ENCODE data around the gene MVB12B.

MVB12B gene

DNA sequence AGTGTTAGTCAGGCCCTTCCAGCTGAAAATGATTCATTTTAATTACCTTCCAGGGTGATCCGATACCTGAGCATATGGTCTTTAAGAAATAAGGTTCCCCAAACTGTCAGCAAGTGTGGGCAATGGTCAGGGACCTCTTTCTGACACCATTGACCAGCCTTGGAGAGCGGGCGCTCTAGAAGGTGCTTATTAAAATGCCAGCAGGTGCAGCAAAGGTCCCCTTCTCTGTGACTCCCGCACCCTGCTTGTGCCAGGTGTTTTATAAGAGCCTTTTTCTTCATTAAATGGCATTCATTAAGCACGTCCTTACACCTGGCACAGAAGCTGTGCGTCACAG, 85.3 kb downstream of the MVB12B start:
- DNase-seq, result no peak

DNA sequence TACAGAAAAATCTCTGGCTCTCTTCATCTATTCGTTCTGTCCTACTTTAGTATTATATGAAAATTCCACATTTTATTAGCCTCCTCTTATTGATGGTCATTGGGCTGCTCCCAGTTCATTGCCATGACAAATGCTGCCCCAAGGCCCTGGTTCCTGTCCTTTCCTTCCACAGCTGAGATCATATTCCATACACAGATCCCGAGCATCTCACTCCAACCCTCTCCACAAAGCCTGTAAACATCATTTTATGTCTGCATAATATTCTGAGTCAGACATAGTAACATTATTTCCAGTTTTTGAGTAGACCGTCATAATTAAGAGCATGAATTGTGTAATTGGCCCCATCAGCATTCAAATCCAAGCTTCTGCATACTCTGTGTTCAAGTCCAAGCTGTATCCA, 86.3 kb downstream of the MVB12B start:
- no peak for DNase-seq

DNA sequence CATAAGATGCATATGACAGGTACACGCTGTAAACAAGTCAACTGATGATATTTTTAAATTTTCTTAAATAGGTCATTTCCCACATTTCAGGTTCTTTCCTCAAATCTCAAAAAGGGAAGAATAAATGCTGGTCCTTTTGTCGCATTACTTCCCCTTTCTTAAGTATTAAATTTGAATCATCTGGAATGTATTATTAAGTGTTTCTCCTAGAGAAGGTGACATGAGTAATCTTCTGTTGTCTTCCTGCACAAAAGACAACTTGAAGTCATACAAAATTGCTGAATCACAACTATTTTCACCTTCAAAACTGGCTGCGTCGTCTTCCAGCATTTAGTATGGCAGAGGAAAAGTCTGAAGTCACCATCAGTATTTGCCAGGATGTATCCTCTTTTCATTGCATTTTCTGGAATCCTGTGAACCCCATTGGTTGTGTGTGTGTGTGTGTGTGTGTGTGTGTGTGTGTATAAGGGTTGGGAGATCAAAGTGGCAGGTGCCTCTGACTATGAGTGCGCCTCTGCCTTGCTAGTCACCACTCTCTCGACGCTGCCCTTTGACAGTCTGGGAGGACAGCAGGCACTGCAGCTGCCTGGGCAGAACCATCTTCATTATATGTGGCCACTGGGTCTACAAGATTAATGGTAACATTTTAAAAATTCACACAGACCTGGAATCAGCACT, 86.9 kb downstream of the MVB12B start:
- no peak for DNase-seq

DNA sequence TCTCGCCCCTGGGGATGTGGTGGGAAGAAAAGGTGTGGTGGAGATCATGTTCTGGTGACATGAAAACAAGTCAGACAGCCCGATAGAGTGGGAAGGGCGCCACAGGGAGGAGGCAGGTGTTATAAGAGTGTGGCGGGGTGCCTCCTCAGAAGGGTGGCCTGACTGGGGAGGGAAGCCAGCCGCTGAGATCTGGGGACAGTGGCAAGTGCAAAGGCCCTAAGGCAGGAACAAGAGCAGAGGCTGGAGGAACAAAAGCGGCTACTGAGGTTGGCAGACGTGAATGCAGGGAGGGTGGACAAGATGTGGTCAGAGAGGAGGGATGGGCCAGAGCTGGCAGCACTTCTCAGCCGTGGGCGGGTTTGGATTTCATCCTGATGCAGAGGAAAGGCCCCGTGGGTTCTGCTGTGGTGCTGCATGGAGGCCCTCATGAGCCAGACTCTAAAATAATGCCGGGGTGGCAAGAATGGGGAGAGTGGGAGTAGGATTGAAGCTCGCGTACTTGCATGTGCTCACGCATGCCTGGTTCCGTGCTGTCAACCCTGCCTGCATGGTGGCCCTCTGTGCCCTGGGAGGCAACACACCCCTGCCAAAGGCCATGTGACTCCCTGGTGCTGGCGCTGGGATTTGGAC, 89.2 kb downstream of the MVB12B start:
- no peak for DNase-seq

DNA sequence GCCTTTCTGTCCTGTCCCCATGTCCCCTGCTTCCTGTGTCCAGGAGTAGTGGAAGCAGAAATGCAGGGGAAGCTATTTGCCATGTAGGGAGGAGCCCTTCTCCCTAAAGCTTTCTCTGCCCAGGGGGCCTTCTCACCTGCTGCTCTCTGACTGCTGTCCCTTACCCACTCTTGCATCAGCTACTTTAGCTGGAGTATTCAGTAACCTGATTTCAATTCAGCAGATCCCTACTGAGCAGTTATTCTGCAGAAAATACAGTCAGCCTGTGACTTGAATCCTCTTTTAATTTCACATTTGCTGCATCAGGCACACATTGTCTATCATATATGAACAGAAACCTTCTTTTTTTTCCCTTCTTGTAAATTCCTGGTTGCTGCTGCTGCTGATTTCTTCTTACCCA, 90.4 kb downstream of the MVB12B start:
- peak; percentile 5 for DNase-seq

DNA sequence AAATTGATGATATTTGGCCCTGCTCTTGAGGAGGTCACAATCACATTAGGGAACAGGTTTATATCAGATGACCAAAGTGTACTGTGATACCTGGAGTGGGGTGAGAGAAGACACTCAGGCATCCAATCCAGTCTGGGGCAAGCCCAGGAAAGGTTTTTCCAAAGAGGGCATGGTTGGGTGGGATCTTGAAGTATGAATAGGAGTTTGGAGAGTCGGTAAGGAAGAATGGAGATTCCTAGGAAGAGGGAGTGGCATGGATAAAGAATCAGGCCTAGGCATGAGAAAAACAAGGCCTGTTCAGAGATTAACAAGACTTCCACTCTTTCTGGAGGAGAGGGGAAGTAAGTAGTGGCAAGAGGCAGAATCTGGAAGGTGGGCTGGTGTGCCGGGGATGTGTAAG, 91.1 kb downstream of the MVB12B start:
- DNase-seq, result no peak

DNA sequence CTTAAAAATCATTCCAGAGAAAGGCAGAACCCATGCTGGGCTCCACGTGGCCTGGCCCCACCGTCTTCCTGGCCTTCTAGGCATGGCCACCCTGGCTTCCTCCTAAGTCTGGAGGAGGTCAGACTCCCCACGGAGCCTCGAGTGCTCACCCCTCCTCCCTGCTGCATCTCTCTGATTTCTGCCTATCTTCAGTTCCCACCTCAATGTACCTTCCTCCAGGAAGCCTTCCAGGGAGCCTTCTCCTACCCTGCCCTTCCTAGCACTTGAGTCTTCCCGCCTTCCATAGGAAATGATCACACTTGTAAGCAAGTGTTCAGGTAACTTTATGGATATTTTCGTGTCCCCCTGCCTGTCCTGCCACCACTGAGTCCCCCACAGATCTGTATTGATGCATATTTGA, 92.0 kb downstream of the MVB12B start:
- no peak for DNase-seq

DNA sequence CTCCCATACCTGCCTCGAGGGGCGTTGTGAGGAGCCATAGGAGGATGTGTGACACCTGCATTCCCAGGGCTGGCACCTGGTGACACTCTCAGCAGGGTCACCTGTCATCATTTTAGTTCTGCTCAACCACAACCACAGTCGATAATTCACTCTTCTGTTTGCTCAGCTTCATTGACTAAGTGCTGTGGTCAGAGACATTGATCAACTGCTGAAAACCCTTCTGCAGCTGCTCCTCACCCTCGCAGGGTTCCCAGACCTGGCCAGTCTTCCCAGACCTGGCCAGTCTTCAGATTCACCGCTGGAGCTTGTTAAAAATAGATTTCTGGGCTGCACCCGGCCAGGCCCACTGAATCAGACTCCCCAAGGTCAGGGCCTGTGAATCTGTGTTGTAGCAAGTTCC, 92.8 kb downstream of the MVB12B start:
- no peak for DNase-seq

DNA sequence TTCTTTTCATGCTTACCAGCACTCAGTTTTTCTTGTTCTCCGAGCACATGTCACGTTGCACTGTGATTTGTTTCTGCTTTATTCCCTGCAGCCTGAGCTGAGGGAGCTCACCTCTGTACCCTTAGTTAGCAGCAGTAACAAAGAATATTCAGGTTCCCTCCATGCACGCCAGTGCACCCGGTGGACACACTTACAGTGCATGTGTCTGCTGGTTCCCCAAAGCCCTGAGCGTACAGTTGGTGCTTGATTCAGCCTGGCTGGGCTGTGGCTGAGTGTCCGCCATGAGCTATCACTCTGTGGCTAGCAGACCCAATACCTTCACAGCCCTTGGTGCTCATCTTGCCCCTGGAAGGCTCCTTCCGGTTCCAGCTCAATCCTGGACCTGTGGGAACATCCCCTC, 93.5 kb downstream of the MVB12B start:
- no peak for DNase-seq

DNA sequence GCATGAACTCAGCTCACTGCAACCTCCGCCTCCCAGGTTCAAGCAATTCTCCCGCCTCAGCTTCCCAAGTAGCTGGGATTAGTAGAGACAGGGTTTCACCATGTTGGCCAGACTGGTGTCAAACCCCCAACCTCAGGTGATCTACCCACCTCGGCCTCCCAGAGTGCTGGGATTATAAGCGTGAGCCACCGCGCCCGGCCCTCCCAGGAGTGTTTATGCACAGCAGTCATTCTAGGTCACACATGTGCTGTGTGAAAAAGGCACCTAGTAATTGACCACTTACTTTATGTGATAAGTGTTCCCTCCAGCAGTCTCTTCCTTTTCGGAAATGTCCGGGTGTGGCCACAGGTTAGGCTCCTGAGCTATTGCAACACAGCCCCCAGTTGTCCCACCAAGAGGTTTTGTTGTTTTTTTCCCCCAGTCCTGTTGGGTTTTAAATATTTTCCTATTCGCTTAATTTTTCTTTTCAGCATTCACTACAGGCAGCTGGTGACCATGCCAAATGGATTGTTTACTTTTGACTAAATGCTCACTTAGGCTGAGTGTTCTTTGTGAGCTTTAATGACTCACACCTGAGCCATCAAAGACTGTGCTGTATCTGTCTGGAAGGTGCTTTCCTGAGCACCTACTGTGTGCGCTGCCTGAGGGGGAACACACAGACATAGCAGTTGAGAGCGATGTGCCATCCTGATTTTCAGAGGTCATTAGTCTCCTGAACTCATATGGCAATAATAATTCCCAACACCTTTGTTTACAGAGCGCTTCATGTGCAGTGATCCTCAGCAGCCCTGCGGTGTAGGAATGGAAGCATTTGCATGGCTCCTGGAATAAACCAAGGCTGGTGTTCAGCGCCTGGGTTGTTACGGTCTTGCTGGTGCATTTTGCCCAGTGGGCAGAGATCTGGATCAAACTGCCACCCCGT, 94.3 kb downstream of the MVB12B start:
- no peak for DNase-seq

DNA sequence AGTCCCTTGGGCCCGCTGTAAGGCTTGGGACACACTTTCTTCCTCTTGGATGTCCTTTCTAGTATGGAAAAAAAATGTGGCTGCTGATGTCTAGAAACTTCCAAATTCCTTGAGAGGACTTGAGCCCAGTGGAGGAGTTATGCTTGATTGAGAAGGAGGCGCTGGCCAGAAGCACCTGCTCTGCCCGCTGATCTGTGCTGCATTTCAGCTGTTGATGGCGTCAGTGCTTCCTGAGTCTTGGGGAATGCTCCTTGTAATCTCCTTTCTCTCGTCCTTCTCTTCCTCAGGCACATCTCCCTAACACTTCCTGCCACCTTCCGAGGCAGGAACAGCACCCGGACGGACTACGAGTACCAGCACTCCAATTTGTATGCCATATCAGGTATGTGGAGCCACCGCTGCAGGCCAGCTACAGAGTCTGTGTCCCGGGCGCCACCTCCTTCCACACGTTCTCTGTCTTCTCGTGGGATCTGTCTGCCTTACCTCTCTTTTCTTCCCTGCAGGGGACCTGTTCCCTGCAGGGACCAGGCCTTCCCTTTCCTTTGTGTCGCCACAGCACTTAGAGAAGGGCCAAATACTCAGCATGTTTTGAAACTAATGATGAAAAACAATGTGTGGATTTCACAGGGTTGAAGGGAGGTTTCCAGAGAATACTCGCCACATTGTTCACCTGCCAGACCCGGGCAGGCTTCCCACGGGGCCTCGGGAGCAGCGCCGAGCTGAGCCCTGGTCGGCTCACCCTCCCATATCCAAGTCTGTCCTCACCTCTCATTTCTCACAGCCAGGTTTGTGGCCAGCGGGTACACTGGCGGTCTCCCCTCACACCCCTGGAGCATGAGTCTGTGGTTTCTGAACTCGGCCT, 95.2 kb downstream of the MVB12B start:
- no peak for DNase-seq

DNA sequence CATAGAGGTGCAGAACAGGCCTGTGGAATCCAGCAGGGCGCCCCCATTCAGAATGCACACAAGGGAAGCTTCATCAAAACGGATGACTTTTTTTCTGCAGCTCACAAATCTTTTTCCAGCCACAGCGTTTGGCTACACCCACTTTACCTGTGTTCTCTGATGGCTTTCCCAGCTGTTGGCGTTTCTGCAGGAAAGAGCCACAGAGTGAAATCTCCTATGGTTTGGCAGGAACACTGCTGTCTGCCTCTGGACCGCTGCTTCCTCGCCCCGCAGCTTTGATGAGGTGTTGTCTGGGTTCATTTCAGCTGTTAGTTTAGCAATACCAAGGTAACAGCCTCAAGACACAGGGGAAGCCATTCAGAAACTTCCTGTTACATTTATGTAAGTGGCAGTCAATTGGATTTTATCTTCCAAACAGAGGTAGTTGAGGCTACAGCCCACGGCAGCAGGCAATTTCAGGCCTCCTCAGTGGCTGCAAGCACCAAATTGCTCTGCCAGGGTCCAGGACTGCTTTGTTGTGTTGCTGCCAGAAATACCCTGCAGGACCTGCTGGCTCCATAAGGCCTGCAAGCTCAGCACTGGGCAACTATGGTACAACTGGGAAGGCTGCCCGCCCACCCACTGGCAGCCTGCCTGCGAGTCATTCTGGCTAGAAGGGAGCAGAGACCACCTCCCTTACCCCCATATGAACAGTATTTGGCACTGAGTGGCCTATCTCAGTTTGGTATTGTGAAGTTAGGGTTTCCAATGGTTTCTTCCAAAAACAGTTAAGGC, 96.7 kb downstream of the MVB12B start:
- DNase-seq, result no peak

DNA sequence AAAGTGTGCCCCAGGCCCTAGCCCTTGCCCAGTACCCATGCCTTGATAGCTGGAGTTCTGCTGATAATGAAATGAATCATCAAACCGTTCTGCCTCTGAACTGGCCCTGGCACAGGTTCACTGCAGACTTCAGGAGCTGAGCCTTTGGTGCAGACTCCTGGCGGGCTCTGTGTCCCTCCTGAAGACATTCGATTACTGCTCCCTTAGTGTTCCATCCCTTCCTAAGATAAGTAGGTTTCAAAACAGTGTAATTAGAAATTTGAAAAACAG, 97.2 kb downstream of the MVB12B start:
- DNase-seq, result no peak

DNA sequence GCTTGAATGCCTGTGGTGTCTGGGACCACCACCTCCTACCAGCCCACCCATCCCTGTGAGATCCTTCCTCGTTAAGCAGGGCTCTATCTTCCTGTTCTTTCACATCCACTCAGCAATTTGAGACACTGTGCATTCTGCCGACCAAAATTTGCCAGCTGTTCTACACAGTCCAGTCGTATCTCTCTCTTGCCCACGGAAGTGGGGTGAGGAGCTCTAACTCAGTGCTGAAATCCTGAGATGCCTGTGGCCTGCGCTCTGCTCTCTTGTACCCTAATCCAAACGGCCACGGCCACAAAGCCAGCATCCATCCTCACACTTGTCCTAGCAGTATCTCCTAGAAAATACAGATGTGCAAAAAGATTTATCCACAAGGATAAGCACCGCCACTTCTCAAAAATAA, 97.9 kb downstream of the MVB12B start:
- no peak for DNase-seq

DNA sequence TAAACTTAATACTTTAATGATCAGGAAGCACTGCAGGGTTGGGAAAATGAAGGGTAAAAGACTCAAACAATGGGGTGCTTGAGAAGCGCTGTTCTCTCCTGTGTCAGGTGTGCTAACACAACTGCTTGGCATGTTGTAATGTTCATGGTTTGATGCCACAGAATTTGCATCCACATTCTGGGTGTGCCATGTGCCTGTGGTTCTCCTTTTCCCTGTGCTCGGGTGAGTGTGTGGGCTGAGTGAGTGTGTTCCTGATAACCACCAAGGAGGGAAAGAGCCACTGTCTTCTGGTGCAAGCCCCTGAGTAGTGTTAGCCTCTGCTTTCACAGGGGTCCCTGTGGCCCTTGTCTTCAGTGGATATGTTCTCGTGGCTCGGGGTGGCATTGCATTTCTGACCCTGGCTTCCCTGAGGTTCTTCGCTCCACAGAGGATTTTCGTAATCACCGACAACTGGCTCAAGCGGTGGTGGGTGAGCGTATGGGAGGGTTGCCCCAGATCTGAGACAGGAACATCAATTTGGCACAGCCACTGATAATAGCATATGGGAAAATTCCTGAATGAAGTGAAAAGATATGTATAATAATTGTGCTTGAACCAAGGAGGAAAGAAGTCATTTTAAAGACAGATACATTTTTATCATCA, 102.0 kb downstream of the MVB12B start:
- DNase-seq, result no peak

DNA sequence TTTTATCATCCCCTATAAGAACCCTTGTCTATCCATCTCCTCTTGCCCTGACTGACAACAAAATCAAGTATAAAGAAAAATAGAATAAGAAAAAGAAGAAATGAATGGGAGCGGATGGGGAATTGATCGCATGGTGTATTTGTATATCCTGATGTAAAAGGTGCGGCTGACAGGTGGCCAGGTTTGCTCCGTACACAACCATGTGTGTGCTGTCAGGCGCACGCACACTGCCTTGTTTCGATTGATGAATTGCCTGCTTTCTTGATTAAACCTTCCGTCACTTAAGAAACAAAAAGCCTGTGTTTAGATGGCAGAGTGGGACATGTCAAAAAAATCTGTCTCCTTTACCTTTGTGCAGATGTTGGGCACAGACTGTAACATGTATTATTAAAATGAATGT, 102.6 kb downstream of the MVB12B start:
- no peak for DNase-seq

DNA sequence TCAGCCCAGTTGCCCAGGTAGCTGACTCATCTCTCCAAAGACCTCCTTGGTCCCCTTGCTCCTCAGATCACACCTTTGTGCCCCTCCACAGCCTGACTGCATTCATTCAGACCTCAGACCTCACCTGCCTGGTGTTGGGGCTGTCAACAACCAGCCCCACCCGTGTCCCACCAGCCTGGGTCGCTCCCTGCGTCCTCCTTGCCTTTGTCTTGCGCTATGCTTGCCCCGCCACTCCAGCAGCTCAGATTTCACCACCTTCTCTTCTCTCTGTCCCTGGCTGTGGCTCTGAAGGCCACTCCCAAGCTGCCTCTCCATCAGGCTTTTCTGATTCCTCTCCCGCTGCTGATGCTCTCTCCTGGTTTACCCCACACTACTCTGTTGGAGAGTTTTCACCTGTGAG, 103.5 kb downstream of the MVB12B start:
- no peak for DNase-seq

DNA sequence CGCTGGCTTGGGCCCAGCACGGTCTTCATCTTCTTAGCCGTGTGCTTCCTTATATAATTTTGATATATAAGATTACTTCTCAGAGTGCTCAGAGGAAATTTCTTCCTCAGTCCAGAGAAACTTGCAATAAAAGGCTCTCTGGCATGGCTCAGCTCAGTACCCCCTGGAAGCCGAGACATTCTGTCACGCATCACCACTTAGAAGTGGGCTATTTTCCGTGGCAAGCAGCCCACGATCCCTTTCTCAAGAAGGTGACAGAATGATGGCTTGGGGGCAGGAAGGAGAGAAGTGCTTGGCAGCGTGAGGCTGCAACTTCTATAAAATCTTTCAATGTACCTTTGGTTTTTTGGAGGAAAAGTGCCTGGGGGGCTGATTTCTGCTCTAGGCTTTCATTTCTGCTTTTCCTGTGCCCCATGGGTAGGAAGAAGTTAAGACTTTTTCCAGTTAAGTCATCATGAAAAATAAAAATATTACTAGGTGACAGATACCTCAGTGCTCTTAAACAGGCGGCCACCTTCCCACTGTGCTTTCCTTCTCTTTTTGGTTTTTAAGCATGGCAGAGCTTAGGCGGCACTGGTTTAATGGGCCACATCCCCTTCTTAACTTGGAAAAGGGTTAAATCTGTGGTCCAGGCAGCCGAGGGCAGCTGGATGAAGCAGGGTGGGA, 104.6 kb downstream of the MVB12B start:
- DNase-seq, result no peak

DNA sequence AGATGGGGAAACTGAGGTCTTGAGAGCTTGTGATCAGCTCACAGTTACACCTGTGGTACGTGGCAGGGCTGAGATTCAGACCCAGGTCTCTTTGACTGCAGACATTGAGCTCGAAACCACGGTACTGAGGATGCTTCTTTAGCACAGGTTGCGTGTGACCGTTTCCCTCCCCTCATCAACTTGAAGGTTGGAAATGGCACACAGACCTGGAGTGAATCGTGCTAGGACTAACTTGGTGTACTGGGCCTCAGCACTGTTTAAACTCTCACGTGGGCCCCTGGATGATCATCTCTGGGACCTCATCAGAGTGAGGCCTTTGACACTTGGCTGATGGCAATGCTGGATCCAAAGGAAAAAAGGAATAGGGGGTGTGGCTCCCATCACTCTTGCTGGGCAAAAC, 106.0 kb downstream of the MVB12B start:
- DNase-seq, result no peak

DNA sequence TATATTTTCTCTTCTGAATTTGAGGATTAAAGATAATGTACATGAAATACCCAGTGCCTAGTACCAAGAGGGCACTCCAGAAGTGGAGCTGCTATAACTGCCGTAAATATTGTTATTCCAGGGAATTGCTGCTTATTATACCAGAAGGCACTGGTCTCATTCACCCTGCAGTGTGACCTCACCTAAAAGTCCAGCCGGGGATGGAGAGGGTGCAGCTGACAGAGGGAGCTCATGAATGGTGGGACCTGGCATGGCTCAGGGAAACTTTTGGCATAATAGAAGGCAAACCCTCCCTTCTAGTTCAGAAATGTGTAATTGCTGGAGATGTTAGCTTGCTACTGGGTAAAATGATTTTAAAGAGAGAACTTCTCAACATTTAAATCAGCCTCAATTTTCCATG, 108.5 kb downstream of the MVB12B start:
- no peak for DNase-seq

DNA sequence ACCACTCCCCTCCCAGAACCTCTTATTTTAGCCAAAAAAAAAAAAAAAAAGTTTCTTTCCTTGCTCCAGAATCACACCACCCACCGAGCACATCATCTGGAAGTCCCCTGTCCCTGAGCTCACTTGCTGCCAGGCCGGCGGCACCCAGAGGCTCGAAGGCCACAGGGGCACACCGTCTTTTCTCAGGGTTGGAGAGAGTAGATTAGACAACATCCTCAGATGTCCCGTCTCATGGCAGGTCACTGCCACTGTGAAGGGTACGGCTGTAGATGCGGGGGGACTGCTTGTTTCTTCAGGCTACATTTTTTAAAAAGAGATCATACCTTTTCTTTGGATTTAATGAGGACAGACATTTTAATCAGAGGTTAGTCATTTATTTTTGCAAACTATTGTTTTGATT, 109.0 kb downstream of the MVB12B start:
- no peak for DNase-seq
